HEK293T (cell line): ENCODE measurements around the gene CDKN2AIP.
A peak's percentile ranks its signal among the peaks of the same experiment; 100 is the strongest.

Experiments
- CTCF ChIA-PET: fragments of 350-600 bp; formaldehyde crosslinking; extraction: SDS; loops from one replicate; lab custom pipeline; 2021; ENCODE audit warnings: antibody characterized with exemption, inconsistent platforms; lab: Yijun Ruan, JAX
- POLR2A ChIA-PET: fragments of 350-600 bp; formaldehyde crosslinking; extraction: SDS; loops from one replicate; lab custom pipeline; 2020; ENCODE audit warnings: antibody characterized with exemption, inconsistent platforms; lab: Yijun Ruan, JAX
- DNase-seq: peaks from one replicate; pipeline ENCODE4 v3.0.0; 2012; ENCODE audit warnings: mixed read lengths; ENCODE audit errors: extremely low spot score
- ARNT ChIP-seq: fragments of 450-650 bp; IDR thresholded peaks from 2 replicates; pipeline ENCODE4 v1.6.1; 2017; ENCODE audit warnings: mild to moderate bottlenecking
- BHLHE40 ChIP-seq: fragments of 450-650 bp; IDR thresholded peaks from 2 replicates; pipeline ENCODE4 v1.6.1; 2016; ENCODE audit warnings: mild to moderate bottlenecking, moderate library complexity, borderline replicate concordance
- CTBP1 ChIP-seq: fragments of 450-650 bp; IDR thresholded peaks from 2 replicates; pipeline ENCODE4 v1.6.1; 2016; ENCODE audit warnings: borderline replicate concordance
- ELF4 ChIP-seq: fragments of 450-650 bp; IDR thresholded peaks from 2 replicates; pipeline ENCODE4 v1.6.1; 2017; ENCODE audit warnings: antibody characterized with exemption
- FOXA1 ChIP-seq: fragments of 450-650 bp; IDR thresholded peaks from 2 replicates; pipeline ENCODE4 v1.6.1; 2016; ENCODE audit warnings: mild to moderate bottlenecking
- FOXK2 ChIP-seq: fragments of 450-650 bp; IDR thresholded peaks from 2 replicates; pipeline ENCODE4 v1.6.1; 2016; ENCODE audit warnings: mild to moderate bottlenecking
- FOXM1 ChIP-seq: fragments of 450-650 bp; IDR thresholded peaks from 2 replicates; pipeline ENCODE4 v1.6.1; 2017; ENCODE audit warnings: mild to moderate bottlenecking, borderline replicate concordance
- HDGF ChIP-seq: fragments of 450-650 bp; IDR thresholded peaks from 2 replicates; pipeline ENCODE4 v1.6.1; 2017; ENCODE audit warnings: antibody characterized with exemption, borderline replicate concordance
- L3MBTL2 ChIP-seq: fragments of 450-650 bp; conservative IDR thresholded peaks from 2 replicates; pipeline ENCODE4 v1.6.1; 2016; ENCODE audit warnings: mild to moderate bottlenecking
- LEF1 ChIP-seq: fragments of 450-650 bp; IDR thresholded peaks from 2 replicates; pipeline ENCODE4 v1.6.1; 2017; ENCODE audit warnings: mild to moderate bottlenecking, borderline replicate concordance
- NFRKB ChIP-seq: fragments of 450-650 bp; IDR thresholded peaks from 2 replicates; pipeline ENCODE4 v1.6.1; 2016; ENCODE audit warnings: mild to moderate bottlenecking, moderate library complexity
- PKNOX1 ChIP-seq: fragments of 450-650 bp; IDR thresholded peaks from 2 replicates; pipeline ENCODE4 v1.6.1; 2016
- SP1 ChIP-seq: fragments of 450-650 bp; IDR thresholded peaks from 2 replicates; pipeline ENCODE4 v1.6.1; 2017
- SUZ12 ChIP-seq: fragments of 450-650 bp; IDR thresholded peaks from 2 replicates; pipeline ENCODE4 v1.6.1; 2016; ENCODE audit warnings: mild to moderate bottlenecking
- TARDBP ChIP-seq: fragments of 450-650 bp; IDR thresholded peaks from 2 replicates; pipeline ENCODE4 v1.6.1; 2016
- ZNF384 ChIP-seq: fragments of 450-650 bp; IDR thresholded peaks from 2 replicates; pipeline ENCODE4 v1.6.1; 2016

The CDKN2AIP gene, protein sequence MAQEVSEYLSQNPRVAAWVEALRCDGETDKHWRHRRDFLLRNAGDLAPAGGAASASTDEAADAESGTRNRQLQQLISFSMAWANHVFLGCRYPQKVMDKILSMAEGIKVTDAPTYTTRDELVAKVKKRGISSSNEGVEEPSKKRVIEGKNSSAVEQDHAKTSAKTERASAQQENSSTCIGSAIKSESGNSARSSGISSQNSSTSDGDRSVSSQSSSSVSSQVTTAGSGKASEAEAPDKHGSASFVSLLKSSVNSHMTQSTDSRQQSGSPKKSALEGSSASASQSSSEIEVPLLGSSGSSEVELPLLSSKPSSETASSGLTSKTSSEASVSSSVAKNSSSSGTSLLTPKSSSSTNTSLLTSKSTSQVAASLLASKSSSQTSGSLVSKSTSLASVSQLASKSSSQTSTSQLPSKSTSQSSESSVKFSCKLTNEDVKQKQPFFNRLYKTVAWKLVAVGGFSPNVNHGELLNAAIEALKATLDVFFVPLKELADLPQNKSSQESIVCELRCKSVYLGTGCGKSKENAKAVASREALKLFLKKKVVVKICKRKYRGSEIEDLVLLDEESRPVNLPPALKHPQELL

GRCh38 chr4:183444214-183445096 lies at the start of gene CDKN2AIP:
Gene CDKN2AIP (plus strand): TSS chr4:183444636. CDS start chr4:183444798, 162 bp downstream.
- ChIA-PET POLR2A (interaction anchor here (0.6 to 2.0 kb wide), 19 partner anchors 8 to 515 kb away, joined by 3 to 16 read pairs (median 4); no protein-coding TSS in a partner anchor), CTCF (interaction anchor here (1.4 kb wide), 1 partner anchor 37 kb away, joined by 3 read pairs; no protein-coding TSS in a partner anchor)
- 0 out of 2 replicates have a peak, but pooled peaks have one; percentile 42 for TF ChIP-seq ELF4
- no peak for TF ChIP-seq NFRKB
- DNase-seq = peak; percentile 75

DNA sequence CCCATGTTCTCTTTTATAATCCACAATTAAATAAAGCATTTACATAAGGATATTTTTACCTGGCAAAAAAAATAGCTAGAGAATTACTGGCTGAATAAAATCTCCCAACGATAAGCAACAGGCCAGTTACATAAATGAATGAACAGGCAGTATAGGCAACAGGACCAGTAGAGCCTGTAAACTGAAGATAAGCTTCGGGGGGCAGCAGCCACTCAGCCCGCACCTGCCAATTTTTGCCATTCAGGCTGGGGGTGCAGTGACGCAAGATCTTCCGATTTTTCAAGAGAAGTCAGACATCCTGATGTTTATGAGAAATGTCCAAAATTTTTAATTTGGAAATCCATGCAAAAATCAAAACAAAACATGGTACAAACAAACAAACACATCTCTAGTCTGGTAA lies 49.0 kb upstream of the CDKN2AIP start:
- POLR2A ChIA-PET = no interaction called here
- no peak for DNase-seq
- CTCF ChIA-PET = interaction anchor here (1.2 kb wide), 1 partner anchor 8 kb away, joined by 5 read pairs; no protein-coding TSS in a partner anchor
- TF ChIP-seq BHLHE40 = no peak
- no peak for TF ChIP-seq NFRKB
- no peak for TF ChIP-seq L3MBTL2
- no peak for TF ChIP-seq LEF1
- no peak for TF ChIP-seq SP1
- TF ChIP-seq ELF4 = no peak
- no peak for TF ChIP-seq ARNT
- no peak for TF ChIP-seq HDGF
- no peak for TF ChIP-seq SUZ12
- TF ChIP-seq PKNOX1 = no peak
- TF ChIP-seq FOXM1 = no peak
- TF ChIP-seq CTBP1 = no peak
- TF ChIP-seq TARDBP = no peak
- TF ChIP-seq FOXA1 = no peak
- TF ChIP-seq ZNF384 = no peak
- TF ChIP-seq FOXK2 = no peak

DNA sequence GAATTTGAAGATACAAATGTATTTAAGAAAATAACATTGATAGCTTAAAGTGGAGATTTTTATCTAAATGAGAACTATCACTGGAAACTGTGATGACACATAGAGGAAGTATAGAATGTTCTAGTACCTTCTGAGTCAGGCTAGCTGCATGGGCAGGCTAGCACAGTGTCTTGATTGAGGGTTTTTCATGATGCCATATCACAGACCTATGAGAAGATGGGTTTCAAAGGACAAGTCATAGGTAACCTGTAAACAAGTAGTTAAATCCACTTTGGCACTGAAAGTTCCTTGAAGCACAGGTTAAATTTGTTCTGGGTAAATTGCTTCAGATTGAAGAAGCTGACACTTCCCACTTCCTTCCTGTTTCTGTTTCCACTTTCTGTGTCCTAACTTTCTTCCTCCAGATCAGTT lies 48.2 kb upstream of the CDKN2AIP start:
- DNase-seq = no peak
- POLR2A ChIA-PET = no interaction called here
- TF ChIP-seq BHLHE40 (no peak), LEF1 (no peak), NFRKB (no peak), SUZ12 (no peak), ARNT (no peak), TARDBP (no peak), HDGF (no peak), FOXK2 (no peak), L3MBTL2 (no peak), FOXA1 (no peak), SP1 (no peak), PKNOX1 (no peak), FOXM1 (no peak), CTBP1 (no peak), ELF4 (no peak), ZNF384 (no peak)
- CTCF ChIA-PET = interaction anchor here (0.6 kb wide), 1 partner anchor 472 kb away, joined by 3 read pairs; no protein-coding TSS in a partner anchor

- ChIA-PET POLR2A (interaction anchor here (0.6 to 1.8 kb wide), 7 partner anchors 9 to 473 kb away, joined by 3 to 11 read pairs (median 4); no protein-coding TSS in a partner anchor), CTCF (interaction anchor here (0.7 to 1.4 kb wide), 2 partner anchors 10 to 20 kb away, joined by 3 to 8 read pairs; no protein-coding TSS in a partner anchor)
- TF ChIP-seq ELF4 (no peak), BHLHE40 (no peak), HDGF (no peak), FOXA1 (no peak), SUZ12 (no peak), FOXK2 (no peak), FOXM1 (no peak)
- DNase-seq = no peak
These were observed 46.6 kb upstream of the CDKN2AIP start for GRCh38 chr4:183397741-183398297.

GRCh38 chr4:183398298-183399125 lies 45.9 kb upstream of the CDKN2AIP start:
- TF ChIP-seq SUZ12 (no peak), PKNOX1 (no peak), ZNF384 (no peak), ELF4 (no peak), FOXA1 (no peak), ARNT (no peak), L3MBTL2 (peak; percentile 69), SP1 (no peak), NFRKB (no peak)
- CTCF ChIA-PET = interaction anchor here (0.7 to 1.4 kb wide), 3 partner anchors 9 to 20 kb away, joined by 3 to 8 read pairs (median 3); no protein-coding TSS in a partner anchor
- peak; percentile 71 for DNase-seq
- POLR2A ChIA-PET = interaction anchor here (0.6 to 1.8 kb wide), 10 partner anchors 9 to 473 kb away, joined by 3 to 11 read pairs (median 3); no protein-coding TSS in a partner anchor
